H1 (cell line): ENCODE data around the gene ZNF506. TPM values are rescaled to one million over a fixed set of nuclear protein-coding genes. Genes with fewer than 3 reads are reported as not detected.

Source experiments
- CTCF ChIA-PET: fragments of 300-600 bp; sonication (Branson Sonifier 250); formaldehyde crosslinking; loops from one replicate; lab custom pipeline; 2021; ENCODE audit not compliant: partially characterized antibody; lab: Charles Lee
- POLR2A ChIA-PET: fragments of 300-600 bp; sonication (Branson Sonifier 250); formaldehyde crosslinking; loops from one replicate; lab custom pipeline; 2021; ENCODE audit warnings: inconsistent platforms; ENCODE audit not compliant: partially characterized antibody; lab: Charles Lee
- DNase-seq, 2 experiments: peaks; one replicate each; pipeline versions ENCODE4 v3.0.0 to v3.0.0-alpha.2; 2010 to 2022; ENCODE audit warnings: low spot score in 2 of 2, low read depth in 1 of 2, mixed read lengths in 1 of 2
- FAIRE-seq: peaks from 2 replicates; lab custom pipeline; 2011; peaks lifted over from hg19 to GRCh38; lab: Jason Lieb, UNC
- H2AFZ ChIP-seq: 2 replicates; pipeline ENCODE4 v1.8.1; 2012; ENCODE audit warnings: low read length, inconsistent platforms
- H2AK5ac ChIP-seq: 2 replicates; pipeline ENCODE4 v1.6.1; 2013; ENCODE audit warnings: low read depth, low read length
- H2BK120ac ChIP-seq: replicated peaks from 2 replicates; pipeline ENCODE3; 2013; ENCODE audit warnings: low read depth, low read length, inconsistent platforms
- H2BK12ac ChIP-seq: 2 replicates; pipeline ENCODE4 v1.6.1; 2013; ENCODE audit warnings: low read depth, low read length
- H2BK15ac ChIP-seq: 2 replicates; pipeline ENCODE4 v1.6.1; 2013; ENCODE audit warnings: low read length
- H2BK20ac ChIP-seq: 2 replicates; pipeline ENCODE4 v1.6.1; 2013; ENCODE audit warnings: low read length
- H2BK5ac ChIP-seq: 2 replicates; pipeline ENCODE4 v1.6.1; 2013; ENCODE audit warnings: low read depth, low read length
- H3K14ac ChIP-seq: 2 replicates; pipeline ENCODE4 v1.6.1; 2013; ENCODE audit warnings: inconsistent platforms; ENCODE audit not compliant: insufficient read length
- H3K18ac ChIP-seq: 2 replicates; pipeline ENCODE4 v1.6.1; 2013; ENCODE audit warnings: low read length; ENCODE audit errors: extremely low read depth
- H3K23ac ChIP-seq: 2 replicates; pipeline ENCODE4 v1.6.1; 2013; ENCODE audit warnings: inconsistent platforms; ENCODE audit not compliant: insufficient read length
- H3K23me2 ChIP-seq: 2 replicates; pipeline ENCODE4 v1.6.1; 2013; ENCODE audit warnings: low read depth, low read length
- H3K27ac ChIP-seq: 2 replicates; pipeline ENCODE4 v1.6.1; 2011; ENCODE audit warnings: low read depth, low read length, inconsistent platforms
- H3K27me3 ChIP-seq, 4 experiments: replicated peaks in 1 of 4; 1 replicate in 1 of 4; 2 replicates in 3 of 4; pipeline versions ENCODE4 v1.6.1 to v1.8.1; 2011 to 2013; ENCODE audit warnings: low read length in 3 of 4, mild to moderate bottlenecking in 3 of 4, inconsistent platforms in 2 of 4, mixed read lengths in 2 of 4, moderate library complexity in 1 of 4; ENCODE audit not compliant: control insufficient read depth in 3 of 4, insufficient read depth in 3 of 4; ENCODE audit errors: extremely low read depth in 1 of 4
- H3K36me3 ChIP-seq, 4 experiments: 2 replicates each; pipeline versions ENCODE4 v1.6.1 to v1.8.1; 2011 to 2013; ENCODE audit warnings: mild to moderate bottlenecking in 4 of 4, low read length in 3 of 4, moderate library complexity in 2 of 4, control low read depth in 1 of 4, inconsistent platforms in 1 of 4; ENCODE audit not compliant: insufficient read depth in 4 of 4, control insufficient read depth in 2 of 4
- H3K4ac ChIP-seq: replicated peaks from 2 replicates; pipeline ENCODE3; 2013; ENCODE audit warnings: low read length, low read depth, mixed read lengths, inconsistent platforms; ENCODE audit not compliant: insufficient read length
- H3K4me1 ChIP-seq, 4 experiments: replicated peaks in 1 of 4; 1 replicate in 1 of 4; 2 replicates in 3 of 4; pipeline versions ENCODE4 v1.6.1 to v1.8.1; 2011 to 2013; ENCODE audit warnings: low read length in 3 of 4, inconsistent platforms in 2 of 4, mixed read lengths in 1 of 4; ENCODE audit not compliant: insufficient read depth in 4 of 4, control insufficient read depth in 3 of 4
- H3K4me2 ChIP-seq, 2 experiments: 2 replicates each; pipeline versions ENCODE4 v1.6.1 to v1.8.1; 2011 to 2013; ENCODE audit warnings: low read depth in 2 of 2, low read length in 2 of 2, control low read depth in 1 of 2, inconsistent platforms in 1 of 2, mild to moderate bottlenecking in 1 of 2; ENCODE audit not compliant: insufficient read depth in 1 of 2
- H3K4me3 ChIP-seq, 4 experiments: fragments of 200-600, 300-600 bp in 1 of 4; sonication (generic), shearing (Covaris generic), sonication (Bioruptor Twin) in 1 of 4; 2 replicates each; pipeline versions ENCODE4 v1.5.1 to v1.8.1; 2011 to 2016; ENCODE audit warnings: low read length in 4 of 4, low read depth in 3 of 4, control low read depth in 2 of 4, inconsistent platforms in 2 of 4, mild to moderate bottlenecking in 2 of 4, mixed read lengths in 1 of 4, moderate library complexity in 1 of 4; ENCODE audit not compliant: insufficient read depth in 2 of 4; ENCODE audit errors: extremely low read depth in 1 of 4
- H3K56ac ChIP-seq: replicated peaks from 2 replicates; pipeline ENCODE3; 2013; ENCODE audit warnings: low read depth, mild to moderate bottlenecking, mixed read lengths, low read length, inconsistent platforms; ENCODE audit not compliant: insufficient read length
- H3K79me1 ChIP-seq: 2 replicates; pipeline ENCODE4 v1.6.1; 2013; ENCODE audit warnings: low read depth, low read length, control low read depth
- H3K79me2 ChIP-seq, 2 experiments: 2 replicates each; pipeline versions ENCODE4 v1.6.1 to v1.8.1; 2012 to 2013; ENCODE audit warnings: low read length in 2 of 2, mild to moderate bottlenecking in 2 of 2, inconsistent platforms in 1 of 2; ENCODE audit not compliant: insufficient read depth in 2 of 2, control insufficient read depth in 1 of 2
- H3K9ac ChIP-seq, 4 experiments: replicated peaks in 1 of 4; 1 replicate in 1 of 4; 2 replicates in 3 of 4; pipeline versions ENCODE4 v1.6.1 to v1.8.1; 2011 to 2013; ENCODE audit warnings: low read depth in 3 of 4, low read length in 3 of 4, control low read depth in 2 of 4, mild to moderate bottlenecking in 2 of 4, moderate library complexity in 2 of 4, inconsistent platforms in 1 of 4; ENCODE audit errors: extremely low read depth in 1 of 4
- H3K9me3 ChIP-seq, 2 experiments: 2 replicates each; pipeline versions ENCODE4 v1.6.1 to v1.8.1; 2012 to 2013; ENCODE audit warnings: mild to moderate bottlenecking in 2 of 2, moderate library complexity in 2 of 2, control low read depth in 1 of 2, inconsistent platforms in 1 of 2, low read depth in 1 of 2, low read length in 1 of 2, mixed read lengths in 1 of 2; ENCODE audit not compliant: insufficient read depth in 2 of 2
- H4K20me1 ChIP-seq, 2 experiments: replicated peaks in 1 of 2; 2 replicates each; pipeline versions ENCODE3 to v1.8.1; 2011 to 2013; ENCODE audit warnings: inconsistent platforms in 2 of 2, low read length in 2 of 2, mild to moderate bottlenecking in 1 of 2; ENCODE audit not compliant: insufficient read depth in 2 of 2, control insufficient read depth in 1 of 2
- H4K5ac ChIP-seq: 2 replicates; pipeline ENCODE4 v1.6.1; 2013; ENCODE audit warnings: low read length, low read depth, mixed read lengths, inconsistent platforms; ENCODE audit not compliant: insufficient read length
- H4K8ac ChIP-seq: 2 replicates; pipeline ENCODE4 v1.8.0; 2013; ENCODE audit warnings: mild to moderate bottlenecking, moderate library complexity, low read length, inconsistent platforms; ENCODE audit not compliant: insufficient read depth; ENCODE audit errors: extremely low read depth
- H4K91ac ChIP-seq: replicated peaks from 2 replicates; pipeline ENCODE3; 2013; ENCODE audit warnings: low read length, mixed read lengths, inconsistent platforms; ENCODE audit not compliant: insufficient read length
- BCL11A ChIP-seq, 2 experiments: IDR thresholded peaks; one replicate each; pipeline ENCODE4 v1.6.1; 2011; ENCODE audit warnings: low read depth in 2 of 2, low read length in 2 of 2, mild to moderate bottlenecking in 2 of 2
- RBBP5 ChIP-seq: IDR thresholded peaks from 2 replicates; pipeline ENCODE4 v1.7.1; 2012; ENCODE audit warnings: low read depth, mild to moderate bottlenecking, inconsistent platforms, low read length, moderate library complexity, borderline replicate concordance
- RFX5 ChIP-seq: IDR thresholded peaks from 2 replicates; pipeline ENCODE4 v1.6.1; 2011; ENCODE audit warnings: low read depth, low read length, improper control_type of control experiment, borderline replicate concordance
- WGBS, 2 experiments: shearing (Covaris generic) in 1 of 2; methylation state at CpG; one replicate each; pipeline versions ENCODE4 v1.1.6 to v1.1.7; 2013 to 2015; ENCODE audit warnings: low lambda C conversion rate in 2 of 2, mixed read lengths in 2 of 2, inconsistent platforms in 1 of 2, low coverage in 1 of 2, missing lambda C conversion rate in 1 of 2; ENCODE audit not compliant: insufficient replicate concordance in 2 of 2, insufficient coverage in 1 of 2, insufficient read length in 1 of 2; ENCODE audit errors: extremely low coverage in 1 of 2, missing lambda C conversion rate in 1 of 2; 5-methylcytosine and 5-hydroxymethylcytosine counted together
- polyA plus RNA-seq, 7 experiments: library from polyadenylated mRNA; depleted of rRNA in 3 of 7; stranded (reverse) in 5 of 7; unstranded in 2 of 7; fragments of >200 nt in 5 of 7; fragments of 200-250 nt in 2 of 7; gene quantifications; 1 replicate in 5 of 7; 2 replicates in 1 of 7; 4 replicates in 1 of 7; pipeline versions ENCODE4 v1.2.1 to v1.2.3, GENCODE V29; 2011 to 2013; ENCODE audit warnings: missing spikeins in 2 of 7, mixed read lengths in 2 of 7
- total RNA-seq: library from RNA; stranded (reverse); fragmentation: NEBNext Ultra II Directional; extraction: Animal tissue kit (Norgen Biotek cat#: 25700); gene quantifications from 2 replicates; pipeline ENCODE4 v1.2.1, GENCODE V29; 2021

ZNF506 gene
- total and polyA plus RNA-seq, 2 of the 8 experiments (the other 6 are each of a cell fraction or from before 2014, with no cell fraction given) = 4.5 to 8.3 TPM

- Histone ChIP-seq H3K4ac (no peak overlapping the region), H2BK5ac (no peak overlapping the region), H3K36me3 (peaks cover 0 to 8% (median 0%) of the 10 kb centered on the region in 4 experiments; a peak in 3 of 8 replicates), H4K20me1 (no peaks in the 10 kb centered on the region), H4K5ac (no peak overlapping the region), H2BK20ac (no peak overlapping the region), H3K14ac (no peak overlapping the region), H3K4me3 (no peak overlapping the region), H2BK120ac (no peak overlapping the region), H3K4me1 (no peaks in the 10 kb centered on the region), H3K27me3 (no peaks in the 10 kb centered on the region), H4K91ac (no peak overlapping the region), H3K23me2 (no peaks in the 10 kb centered on the region), H2AK5ac (no peak overlapping the region), H3K18ac (no peak overlapping the region), H3K23ac (no peak overlapping the region), H3K9ac (no peak overlapping the region), H4K8ac (no peak overlapping the region), H3K9me3 (peaks cover 0 to 3% of the 10 kb centered on the region in 2 experiments; a peak in 1 of 4 replicates), H2BK12ac (no peak overlapping the region), H3K79me2 (peaks cover 0 to 6% of the 10 kb centered on the region in 2 experiments; a peak in 1 of 4 replicates), H3K79me1 (no peaks in the 10 kb centered on the region; the same call in 1 of the 2 replicates), H3K4me2 (no peak overlapping the region), H3K27ac (no peak overlapping the region), H3K56ac (no peak overlapping the region), H2AFZ (no peak overlapping the region), H2BK15ac (no peak overlapping the region)
- ChIA-PET CTCF (interaction anchor here (1.5 kb wide), 1 partner anchor 14 kb away, joined by 3 read pairs; no protein-coding TSS in a partner anchor), POLR2A (interaction anchor here (1.6 kb wide), 1 partner anchor 174 kb away, joined by 4 read pairs; no protein-coding TSS in a partner anchor)
- TF ChIP-seq RBBP5 (no peak), RFX5 (no peak), BCL11A (IDR thresholded peaks at IDR 0.05; ENCODE audit: low read depth in 2 of 2, low read length in 2 of 2) (no peak)
- FAIRE-seq = no peak
- 76% methylated on average over 2 of the region's 2 CpGs; no CpG with 5 or more reads in 1 of the 2 experiments for WGBS, 2 experiments
- no peak for DNase-seq
Observed at GRCh38 chr19:19782783-19783182, 38.8 kb downstream of the ZNF506 start.
